GM21528 (cell line): ENCODE data around the gene USP13.

Source experiments
- ATAC-seq: cut with Tn5 transposase; IDR thresholded peaks from one replicate; pipeline ENCODE4 v1.9.1; 2021; ENCODE audit warnings: mild to moderate bottlenecking, moderate library complexity; ENCODE audit not compliant: unreplicated experiment, low FRiP score

Gene USP13

GRCh38 chr3:179695672-179696313 is 43.0 kb downstream of the USP13 start:
- no peak for ATAC-seq

- no peak for ATAC-seq
Measured at GRCh38 chr3:179697736-179698332, 45.0 kb downstream of the USP13 start.

- no peak for ATAC-seq
Measured at GRCh38 chr3:179700716-179701115, 47.9 kb downstream of the USP13 start.

- ATAC-seq: no peak
Measured at GRCh38 chr3:179701176-179701827, 48.5 kb downstream of the USP13 start.

- ATAC-seq: no peak
Measured at GRCh38 chr3:179702271-179702947, 49.6 kb downstream of the USP13 start.

GRCh38 chr3:179703816-179704215 is 51.0 kb downstream of the USP13 start:
- ATAC-seq: no peak

GRCh38 chr3:179706233-179706632 is 53.4 kb downstream of the USP13 start:
- no peak for ATAC-seq

- no peak for ATAC-seq
Measured at GRCh38 chr3:179710079-179710478, 57.2 kb downstream of the USP13 start.

GRCh38 chr3:179713643-179714090 is 60.8 kb downstream of the USP13 start:
- ATAC-seq: no peak

GRCh38 chr3:179715582-179715981 is 62.7 kb downstream of the USP13 start:
- no peak for ATAC-seq

- no peak for ATAC-seq
Measured at GRCh38 chr3:179716226-179716625, 63.4 kb downstream of the USP13 start.

- no peak for ATAC-seq
Measured at GRCh38 chr3:179716811-179717210, 64.0 kb downstream of the USP13 start.

- no peak for ATAC-seq
Measured at GRCh38 chr3:179717219-179717618, 64.4 kb downstream of the USP13 start.

GRCh38 chr3:179719048-179719734 is 66.4 kb downstream of the USP13 start:
- no peak for ATAC-seq

- no peak for ATAC-seq
Measured at GRCh38 chr3:179720196-179720595, 67.4 kb downstream of the USP13 start.

- no peak for ATAC-seq
Measured at GRCh38 chr3:179723617-179724016, 70.8 kb downstream of the USP13 start.

GRCh38 chr3:179726075-179726699 is 73.3 kb downstream of the USP13 start:
- ATAC-seq: no peak

GRCh38 chr3:179729086-179729485 is 76.2 kb downstream of the USP13 start:
- no peak for ATAC-seq

- no peak for ATAC-seq
Measured at GRCh38 chr3:179729981-179730380, 77.1 kb downstream of the USP13 start.

- no peak for ATAC-seq
Measured at GRCh38 chr3:179730506-179730905, 77.7 kb downstream of the USP13 start.
